PFSK-1 (cell line): ENCODE data around the gene CEACAM21.
A peak's percentile ranks its signal among the peaks of the same experiment; 100 is the strongest.

Experiments used
- FOXP2 ChIP-seq: optimal IDR thresholded peaks from 2 replicates; pipeline ENCODE3; 2011; ENCODE audit warnings: borderline replicate concordance, control low read depth, inconsistent platforms; ENCODE audit not compliant: insufficient read depth; ENCODE audit errors: extremely low read length, extremely low read depth
- POLR2AphosphoS5 ChIP-seq: IDR thresholded peaks from 2 replicates; pipeline ENCODE4 v1.6.1; 2012; ENCODE audit warnings: low read depth, mild to moderate bottlenecking, control low read depth, low read length, moderate library complexity
- SIN3A ChIP-seq: IDR thresholded peaks from 2 replicates; pipeline ENCODE4 v1.6.1; 2012; ENCODE audit warnings: mild to moderate bottlenecking, low read length, moderate library complexity, borderline replicate concordance; ENCODE audit not compliant: insufficient read depth
- TAF1 ChIP-seq: IDR thresholded peaks from 2 replicates; pipeline ENCODE4 v1.6.1; 2012; ENCODE audit warnings: low read length, control low read depth, borderline replicate concordance; ENCODE audit not compliant: insufficient read depth
- TF ChIP-seq, protein P1 (sequence below), 2 experiments: IDR thresholded peaks; 2 replicates each; pipeline versions ENCODE4 v1.6.1 to v1.8.0; 2011 to 2012; ENCODE audit warnings: low read depth in 2 of 2, low read length in 2 of 2, control low read depth in 1 of 2, inconsistent platforms in 1 of 2, mild to moderate bottlenecking in 1 of 2, moderate library complexity in 1 of 2; ENCODE audit not compliant: insufficient read depth in 1 of 2

CEACAM21 gene

DNA sequence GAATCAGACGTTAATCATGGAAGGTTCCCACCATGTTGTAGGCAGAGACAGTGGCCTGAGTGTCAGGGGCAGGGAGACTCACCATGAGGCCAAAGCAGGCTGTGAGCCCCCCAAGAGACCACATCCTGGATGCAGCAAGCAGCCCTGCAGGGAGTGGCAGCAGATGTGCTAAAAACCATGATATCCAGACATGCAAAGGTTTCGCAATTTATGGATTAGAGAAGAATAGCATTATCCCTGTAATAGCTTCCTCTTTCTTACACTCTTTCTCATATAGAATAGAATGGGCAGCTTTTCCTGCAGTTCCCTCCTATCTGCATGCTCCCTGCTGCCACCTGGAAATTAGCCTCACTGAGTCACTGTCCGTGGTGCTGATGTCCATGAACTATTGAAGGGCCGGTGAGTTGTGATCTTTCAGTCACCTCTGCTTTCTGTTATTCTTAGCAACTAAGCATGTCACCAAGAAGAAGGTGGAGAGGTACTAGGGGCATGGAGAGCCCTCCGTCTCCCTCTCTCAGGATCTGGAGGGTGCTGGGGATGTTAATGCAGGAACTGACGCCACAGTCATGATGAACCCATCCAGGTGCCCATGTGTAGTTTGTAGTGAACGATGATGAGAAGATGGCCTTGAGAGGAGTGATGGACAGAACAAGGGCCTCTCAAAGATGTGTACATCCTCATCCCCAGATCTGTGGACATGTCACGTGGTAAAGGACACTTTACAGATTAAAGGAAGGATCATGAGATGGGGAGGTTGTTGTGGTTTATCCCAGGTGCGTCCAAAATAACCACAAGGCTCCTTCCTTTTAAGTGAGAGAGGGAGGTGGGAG lies 41.0 kb downstream of the CEACAM21 start:
- no peak for TF ChIP-seq TAF1
- TF ChIP-seq, protein P1, sequence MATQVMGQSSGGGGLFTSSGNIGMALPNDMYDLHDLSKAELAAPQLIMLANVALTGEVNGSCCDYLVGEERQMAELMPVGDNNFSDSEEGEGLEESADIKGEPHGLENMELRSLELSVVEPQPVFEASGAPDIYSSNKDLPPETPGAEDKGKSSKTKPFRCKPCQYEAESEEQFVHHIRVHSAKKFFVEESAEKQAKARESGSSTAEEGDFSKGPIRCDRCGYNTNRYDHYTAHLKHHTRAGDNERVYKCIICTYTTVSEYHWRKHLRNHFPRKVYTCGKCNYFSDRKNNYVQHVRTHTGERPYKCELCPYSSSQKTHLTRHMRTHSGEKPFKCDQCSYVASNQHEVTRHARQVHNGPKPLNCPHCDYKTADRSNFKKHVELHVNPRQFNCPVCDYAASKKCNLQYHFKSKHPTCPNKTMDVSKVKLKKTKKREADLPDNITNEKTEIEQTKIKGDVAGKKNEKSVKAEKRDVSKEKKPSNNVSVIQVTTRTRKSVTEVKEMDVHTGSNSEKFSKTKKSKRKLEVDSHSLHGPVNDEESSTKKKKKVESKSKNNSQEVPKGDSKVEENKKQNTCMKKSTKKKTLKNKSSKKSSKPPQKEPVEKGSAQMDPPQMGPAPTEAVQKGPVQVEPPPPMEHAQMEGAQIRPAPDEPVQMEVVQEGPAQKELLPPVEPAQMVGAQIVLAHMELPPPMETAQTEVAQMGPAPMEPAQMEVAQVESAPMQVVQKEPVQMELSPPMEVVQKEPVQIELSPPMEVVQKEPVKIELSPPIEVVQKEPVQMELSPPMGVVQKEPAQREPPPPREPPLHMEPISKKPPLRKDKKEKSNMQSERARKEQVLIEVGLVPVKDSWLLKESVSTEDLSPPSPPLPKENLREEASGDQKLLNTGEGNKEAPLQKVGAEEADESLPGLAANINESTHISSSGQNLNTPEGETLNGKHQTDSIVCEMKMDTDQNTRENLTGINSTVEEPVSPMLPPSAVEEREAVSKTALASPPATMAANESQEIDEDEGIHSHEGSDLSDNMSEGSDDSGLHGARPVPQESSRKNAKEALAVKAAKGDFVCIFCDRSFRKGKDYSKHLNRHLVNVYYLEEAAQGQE (IDR thresholded peaks at IDR 0.05; ENCODE audit: insufficient read depth in 1 of 2, low read depth in 2 of 2, low read length in 2 of 2): peak; percentile 86 to 95

DNA sequence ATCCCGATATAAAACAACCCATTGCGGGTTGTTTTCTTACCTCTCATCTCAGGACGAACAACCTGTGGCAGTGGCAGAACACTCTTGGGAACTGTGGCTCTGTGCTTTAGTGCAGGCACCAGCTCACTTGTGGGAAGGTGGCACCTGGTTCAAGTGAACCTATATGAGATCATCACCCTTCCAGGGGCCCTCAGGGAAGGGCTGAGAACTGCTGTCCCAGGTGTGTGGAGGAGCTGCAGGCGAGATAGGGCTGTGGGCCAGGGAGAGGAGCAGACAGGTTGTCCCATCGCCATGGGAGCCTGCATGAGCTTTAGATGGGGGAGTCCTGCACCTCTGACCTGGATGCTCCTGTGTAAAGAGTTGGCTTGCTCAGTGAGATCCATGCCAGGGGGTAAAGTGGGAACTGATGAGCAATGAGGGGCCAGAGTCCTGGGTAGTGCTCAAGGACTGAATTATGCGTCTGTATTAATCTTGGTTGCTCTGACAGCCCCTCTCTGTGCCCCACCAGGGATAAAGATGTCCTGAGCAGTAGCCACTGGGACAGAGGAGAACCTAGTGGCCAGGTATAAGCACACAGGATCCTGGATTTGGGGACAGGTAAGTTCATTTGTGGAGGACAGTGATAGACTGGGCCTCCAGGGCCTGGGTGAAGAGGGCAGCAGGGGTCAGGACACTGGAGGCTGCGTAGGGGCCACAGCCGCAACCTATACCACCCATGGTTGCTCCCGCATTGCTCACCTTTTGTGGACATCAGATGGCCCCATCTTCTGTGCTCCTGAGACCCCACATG lies 42.2 kb downstream of the CEACAM21 start:
- TF ChIP-seq, protein P1 (IDR thresholded peaks at IDR 0.05; ENCODE audit: insufficient read depth in 1 of 2, low read depth in 2 of 2, low read length in 2 of 2): no peak
- TF ChIP-seq POLR2AphosphoS5 (no peak), FOXP2 (no peak), TAF1 (no peak), SIN3A (no peak)

DNA sequence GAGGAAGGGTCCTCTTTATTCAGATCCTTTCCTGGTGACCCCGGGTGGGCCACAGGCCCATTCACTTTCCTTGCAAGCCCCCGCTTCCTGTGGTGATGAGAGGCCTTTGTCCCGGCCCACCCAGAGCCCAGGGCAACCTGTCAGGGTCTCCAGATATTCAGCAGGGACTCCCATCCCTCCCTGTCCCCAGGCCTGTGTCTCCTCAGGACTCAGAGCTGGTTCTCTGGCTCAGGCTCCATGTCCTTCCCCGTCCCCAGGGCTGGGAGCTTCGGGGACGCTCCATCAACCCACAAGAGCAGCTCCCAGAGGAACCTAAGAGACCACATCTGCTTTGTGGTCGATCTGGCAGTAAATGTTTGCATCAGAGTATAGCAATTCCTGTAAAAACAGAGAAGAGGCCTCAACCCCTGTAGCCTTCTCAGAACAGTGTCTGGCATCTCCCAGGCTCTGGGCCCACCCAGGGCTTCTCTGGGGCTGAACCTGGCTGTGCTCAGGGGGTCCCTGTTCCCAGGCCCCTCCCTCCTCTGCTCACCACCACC lies 43.1 kb downstream of the CEACAM21 start:
- no peak for TF ChIP-seq TAF1
- no peak for TF ChIP-seq POLR2AphosphoS5
- no peak for TF ChIP-seq SIN3A
- TF ChIP-seq FOXP2: no peak
- TF ChIP-seq, protein P1 (IDR thresholded peaks at IDR 0.05; ENCODE audit: insufficient read depth in 1 of 2, low read depth in 2 of 2, low read length in 2 of 2): no peak

DNA sequence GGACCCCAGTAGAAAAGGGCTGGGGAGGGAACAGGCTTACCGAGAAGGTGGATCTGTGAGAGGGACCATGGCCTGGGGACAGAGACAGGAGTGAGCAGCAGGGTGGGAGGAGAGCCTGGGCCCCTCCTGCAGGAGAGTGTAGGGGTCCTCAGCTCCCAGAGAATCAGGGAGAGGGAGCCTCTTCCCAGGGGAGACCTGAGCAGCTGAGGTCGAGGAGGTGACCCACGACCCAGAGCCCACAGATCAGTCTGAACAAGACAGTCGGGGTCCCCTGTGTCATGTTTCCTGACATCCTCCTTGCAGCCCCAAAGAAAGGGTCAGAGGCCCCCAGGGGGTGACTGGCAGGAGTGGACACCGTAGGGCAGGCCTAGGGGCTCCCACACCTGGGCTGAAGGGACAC lies 44.2 kb downstream of the CEACAM21 start:
- TF ChIP-seq, protein P1 (IDR thresholded peaks at IDR 0.05; ENCODE audit: insufficient read depth in 1 of 2, low read depth in 2 of 2, low read length in 2 of 2): no peak
- no peak for TF ChIP-seq SIN3A
- TF ChIP-seq FOXP2: no peak
- TF ChIP-seq TAF1: no peak
- TF ChIP-seq POLR2AphosphoS5: no peak
